CD4-positive, alpha-beta T cell treated with Interleukin-6 for 4 hours (primary cell): ENCODE data around the gene CNPY1.
A peak's percentile ranks its signal among the peaks of the same experiment; 100 is the strongest.

ENCODE experiments used
- DNase-seq: peaks from one replicate; pipeline ENCODE4 v3.0.0-alpha.2; 2020; ENCODE audit warnings: mixed read lengths

CNPY1 gene

DNA sequence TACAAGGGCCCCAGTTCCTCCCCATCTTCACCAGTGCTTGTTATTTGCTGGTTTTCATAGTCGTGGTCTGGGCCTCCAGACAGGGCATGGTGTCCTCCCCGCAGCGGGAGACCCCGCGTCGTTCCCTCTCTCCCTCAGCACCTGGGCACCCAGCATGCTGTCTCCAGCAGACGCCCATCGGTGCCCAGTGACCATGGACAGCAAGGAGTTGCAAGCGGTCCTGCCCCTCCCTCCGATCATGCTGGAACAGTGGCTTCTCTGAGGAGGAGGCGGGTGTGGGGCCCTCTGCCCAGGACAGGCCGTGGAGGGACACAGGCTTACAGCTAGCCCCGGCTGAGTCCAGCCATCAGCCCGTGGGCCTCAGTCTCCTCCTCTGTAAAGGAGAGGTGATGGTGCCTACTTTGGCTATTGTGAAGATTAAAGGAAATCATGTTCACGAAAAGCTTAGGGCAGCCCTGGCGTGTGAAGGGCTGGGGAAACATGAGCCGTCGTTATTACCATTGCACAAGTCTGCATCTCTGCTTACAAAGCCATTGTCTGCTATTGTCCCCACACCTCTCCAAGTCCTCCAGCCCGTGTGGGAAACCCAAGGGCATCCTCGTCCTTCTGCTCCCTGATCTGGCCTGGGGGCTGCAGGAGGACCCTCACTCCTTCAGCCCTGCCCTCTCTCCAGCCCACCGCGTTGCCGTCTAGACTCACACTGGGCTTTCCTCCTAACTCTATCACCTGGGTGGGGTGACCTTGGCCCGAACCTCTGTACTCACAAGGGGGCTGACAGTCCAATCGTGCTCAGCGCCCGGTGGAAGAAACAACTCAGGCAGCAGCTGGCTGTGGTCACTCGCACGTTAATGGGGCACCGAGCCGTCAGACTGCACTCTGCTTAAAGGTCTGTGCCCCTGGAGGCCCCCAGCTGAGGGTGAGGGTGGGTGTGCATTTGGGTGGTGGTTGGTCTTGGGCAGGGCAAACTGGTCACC, 58.6 kb downstream of the CNPY1 start:
- DNase-seq = no peak

DNA sequence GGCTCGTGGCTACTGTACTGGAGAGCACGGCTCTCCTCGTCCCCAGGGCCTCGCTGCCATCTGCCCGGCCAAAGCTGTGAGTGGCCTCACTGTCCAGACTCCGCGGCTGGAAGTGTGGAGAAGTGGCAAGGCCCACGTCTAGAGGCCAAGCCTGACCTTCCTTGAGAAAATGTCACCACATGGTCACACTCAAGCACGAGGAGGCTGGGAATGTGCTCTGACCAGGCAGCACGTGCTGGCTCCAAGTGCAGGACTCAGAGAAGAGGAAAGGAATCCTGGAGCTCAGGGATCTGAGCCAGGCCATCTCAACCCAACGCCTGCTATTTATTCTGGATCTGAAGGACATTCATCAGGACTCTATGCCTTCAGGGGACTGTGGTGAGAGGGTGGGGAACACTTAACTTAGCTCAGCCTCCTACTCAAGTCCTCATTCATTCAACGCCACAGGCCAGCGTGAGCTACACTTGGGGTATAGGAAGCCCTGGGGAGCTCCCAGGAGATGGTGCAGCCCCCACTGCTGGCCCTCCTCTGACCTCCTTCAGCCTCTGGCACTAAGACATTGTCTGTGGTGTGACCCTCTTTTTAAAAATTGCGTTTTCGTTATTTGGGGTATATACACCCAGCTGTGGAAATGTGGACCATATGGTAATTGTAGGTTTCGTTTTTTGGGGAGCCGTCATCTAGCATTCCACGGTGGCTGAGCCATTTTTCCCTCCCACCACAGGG, 59.4 kb downstream of the CNPY1 start:
- DNase-seq = no peak

DNA sequence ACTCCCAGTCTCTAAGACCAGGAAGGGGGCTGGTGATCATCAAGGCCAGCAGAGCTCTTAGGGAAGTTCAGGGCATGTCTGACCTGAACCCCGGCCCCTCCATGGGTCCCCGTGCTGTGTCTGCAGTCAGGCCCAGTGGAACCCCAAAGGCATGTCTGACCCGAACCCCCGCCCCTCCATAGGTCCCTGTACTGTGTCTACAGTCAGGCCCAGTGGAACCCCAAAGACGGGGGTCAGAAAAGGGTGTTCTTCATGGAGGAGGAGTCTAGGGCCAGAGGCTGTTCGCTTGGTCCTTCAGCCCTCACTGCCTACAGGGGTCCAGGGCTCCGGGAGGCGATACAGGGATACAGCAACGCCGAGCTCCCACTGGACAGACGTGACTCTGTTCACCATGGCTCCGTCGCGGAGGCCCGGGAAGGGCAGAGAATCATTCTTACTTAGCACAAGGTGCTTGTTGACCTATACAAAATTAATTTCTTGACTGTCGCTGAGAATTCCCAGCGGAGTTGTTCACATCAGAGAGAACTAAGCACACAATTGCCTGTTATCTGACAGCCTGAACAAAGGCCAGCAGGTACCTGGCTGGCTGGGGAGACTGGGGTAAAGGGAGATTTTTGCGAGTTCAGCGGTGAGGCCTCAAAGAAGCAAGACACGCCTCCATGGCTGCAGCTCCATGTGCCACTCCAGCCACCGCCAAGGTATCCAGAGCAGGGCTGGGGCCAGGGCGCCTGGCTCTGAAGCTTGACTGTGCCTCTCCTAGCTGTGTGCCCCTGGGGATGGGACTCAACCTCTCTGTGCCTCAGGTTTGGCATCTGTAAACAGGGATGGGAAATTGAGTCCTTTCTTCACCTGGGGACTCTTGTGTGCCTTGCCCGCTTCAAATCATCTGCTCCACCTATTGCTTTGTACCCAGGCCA, 61.6 kb downstream of the CNPY1 start:
- no peak for DNase-seq

DNA sequence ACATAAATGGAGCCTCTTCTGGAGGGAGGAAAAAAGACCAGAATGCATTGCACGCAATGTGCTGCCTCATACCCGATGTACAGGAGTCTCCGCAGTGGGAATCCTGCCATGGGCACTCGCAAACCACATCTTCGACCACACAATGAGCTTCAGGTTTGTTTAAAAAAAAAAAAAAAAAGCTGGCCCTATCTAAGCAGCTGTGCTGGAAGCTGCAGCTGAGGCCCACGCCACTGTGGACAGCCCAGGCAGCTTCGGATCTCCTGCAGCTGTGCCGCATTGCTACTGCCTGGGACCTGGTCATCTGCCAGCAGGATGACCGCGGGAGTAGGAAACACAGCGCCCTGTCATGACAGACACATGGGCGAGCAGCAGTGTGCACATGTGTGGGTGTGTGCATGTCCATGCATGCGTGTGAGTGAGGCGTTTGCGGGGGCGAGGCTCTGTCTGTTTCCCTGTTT, 62.5 kb downstream of the CNPY1 start:
- DNase-seq = no peak

DNA sequence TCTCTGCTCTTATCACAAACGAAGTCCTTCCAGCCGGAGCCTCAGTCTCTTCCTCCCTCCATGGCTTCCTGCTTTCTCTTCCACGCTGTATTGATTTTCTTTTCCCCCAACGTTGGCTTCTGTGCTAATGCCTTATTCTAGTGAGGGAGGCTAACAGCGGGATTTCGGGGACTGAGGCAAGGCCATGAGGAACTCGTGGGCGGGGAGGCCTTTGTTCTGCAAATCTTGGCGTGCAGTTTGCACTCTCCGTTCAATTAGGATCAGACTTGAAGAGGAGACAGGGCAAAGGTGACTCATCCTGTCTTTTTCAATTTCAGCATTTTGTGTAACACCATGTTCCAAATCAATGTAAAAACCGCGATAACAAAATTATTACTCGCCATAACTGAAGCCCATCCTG, 63.1 kb downstream of the CNPY1 start:
- no peak for DNase-seq

DNA sequence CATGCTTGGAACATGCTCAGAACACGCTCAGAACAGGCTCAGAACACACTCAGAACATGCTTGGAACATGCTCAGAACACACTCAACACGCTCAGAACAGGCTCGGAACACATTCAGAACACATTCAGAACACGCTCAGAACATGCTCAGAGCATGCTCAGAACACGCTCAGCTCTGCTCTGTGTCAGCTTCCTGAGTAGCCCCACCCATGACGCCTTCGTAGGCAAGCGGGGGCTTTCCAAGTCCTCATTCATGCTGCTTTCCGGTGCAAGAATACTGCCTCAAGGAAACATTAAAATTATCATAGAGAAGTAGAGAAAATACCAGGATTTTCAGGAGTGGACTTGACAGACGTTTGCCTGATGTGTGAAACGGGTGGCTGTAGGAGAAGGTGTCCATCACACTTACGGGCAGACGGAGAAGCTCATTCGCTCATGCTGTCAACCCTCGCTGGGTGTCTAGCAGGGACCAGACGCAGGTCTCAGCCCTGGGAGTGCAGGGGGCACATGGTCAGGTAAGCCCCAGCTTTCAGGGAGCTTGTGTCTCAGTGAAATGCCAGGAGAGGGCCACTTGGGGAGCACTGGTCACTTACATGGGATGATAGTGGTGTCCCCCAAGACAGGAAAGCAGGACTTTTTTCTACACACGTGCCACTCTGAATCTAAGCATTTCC, 63.7 kb downstream of the CNPY1 start:
- DNase-seq = peak; percentile 20

DNA sequence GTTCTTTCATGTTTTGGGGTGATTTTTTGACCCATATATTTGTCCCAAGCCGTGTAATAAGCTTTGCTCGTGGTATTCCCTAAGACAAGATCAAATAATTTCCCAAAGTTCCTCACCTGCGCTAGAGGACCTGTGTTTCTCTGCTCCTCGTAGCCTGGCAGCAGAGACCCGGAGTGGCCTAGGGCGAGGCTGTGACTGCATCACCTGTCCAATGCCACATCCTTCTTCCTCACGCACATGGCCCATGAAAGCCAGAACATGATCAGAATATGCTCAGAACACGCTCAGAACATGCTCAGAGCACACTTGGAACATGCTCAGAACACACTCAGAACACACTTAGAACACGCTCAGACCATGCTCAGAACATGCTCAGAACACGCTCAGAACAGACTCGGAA, 64.6 kb downstream of the CNPY1 start:
- DNase-seq = no peak

DNA sequence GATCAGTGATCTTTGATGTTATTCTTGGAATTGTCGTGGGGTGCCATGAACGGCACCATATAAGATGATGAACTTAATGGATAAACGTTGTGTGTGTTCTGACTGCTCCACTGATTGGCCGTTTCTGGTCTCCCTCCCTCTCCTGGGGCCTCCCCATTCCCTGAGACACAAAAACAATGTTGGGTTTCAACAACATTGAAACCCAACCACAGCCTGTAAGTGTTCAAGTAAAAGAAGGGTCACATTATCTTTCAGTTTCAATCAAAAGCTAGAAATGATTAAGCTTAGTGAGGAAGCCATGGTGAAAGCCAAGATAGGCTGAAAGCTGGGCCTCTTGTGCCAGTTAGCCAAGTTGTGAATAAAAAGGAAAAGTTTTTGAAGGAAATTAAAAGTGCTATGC, 68.9 kb downstream of the CNPY1 start:
- no peak for DNase-seq

DNA sequence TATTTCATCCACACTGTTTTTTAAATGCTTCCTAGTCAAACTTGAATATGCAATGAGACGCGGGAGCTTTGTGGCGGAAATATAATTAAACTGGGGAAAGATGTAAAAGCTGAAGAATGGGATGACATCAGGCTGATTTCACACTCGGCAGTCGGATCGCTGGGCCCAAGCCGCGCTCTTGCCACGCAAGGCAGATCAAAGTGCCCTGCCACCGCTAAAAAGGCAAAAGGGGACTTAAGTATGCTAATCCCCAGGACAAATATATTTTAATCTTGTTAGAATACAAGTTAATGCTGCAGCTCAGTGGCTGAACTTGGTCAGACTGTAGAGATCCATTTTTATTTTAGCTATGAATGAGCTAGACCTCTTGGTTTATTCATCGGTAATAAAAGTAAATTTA, 74.6 kb downstream of the CNPY1 start:
- DNase-seq = no peak

DNA sequence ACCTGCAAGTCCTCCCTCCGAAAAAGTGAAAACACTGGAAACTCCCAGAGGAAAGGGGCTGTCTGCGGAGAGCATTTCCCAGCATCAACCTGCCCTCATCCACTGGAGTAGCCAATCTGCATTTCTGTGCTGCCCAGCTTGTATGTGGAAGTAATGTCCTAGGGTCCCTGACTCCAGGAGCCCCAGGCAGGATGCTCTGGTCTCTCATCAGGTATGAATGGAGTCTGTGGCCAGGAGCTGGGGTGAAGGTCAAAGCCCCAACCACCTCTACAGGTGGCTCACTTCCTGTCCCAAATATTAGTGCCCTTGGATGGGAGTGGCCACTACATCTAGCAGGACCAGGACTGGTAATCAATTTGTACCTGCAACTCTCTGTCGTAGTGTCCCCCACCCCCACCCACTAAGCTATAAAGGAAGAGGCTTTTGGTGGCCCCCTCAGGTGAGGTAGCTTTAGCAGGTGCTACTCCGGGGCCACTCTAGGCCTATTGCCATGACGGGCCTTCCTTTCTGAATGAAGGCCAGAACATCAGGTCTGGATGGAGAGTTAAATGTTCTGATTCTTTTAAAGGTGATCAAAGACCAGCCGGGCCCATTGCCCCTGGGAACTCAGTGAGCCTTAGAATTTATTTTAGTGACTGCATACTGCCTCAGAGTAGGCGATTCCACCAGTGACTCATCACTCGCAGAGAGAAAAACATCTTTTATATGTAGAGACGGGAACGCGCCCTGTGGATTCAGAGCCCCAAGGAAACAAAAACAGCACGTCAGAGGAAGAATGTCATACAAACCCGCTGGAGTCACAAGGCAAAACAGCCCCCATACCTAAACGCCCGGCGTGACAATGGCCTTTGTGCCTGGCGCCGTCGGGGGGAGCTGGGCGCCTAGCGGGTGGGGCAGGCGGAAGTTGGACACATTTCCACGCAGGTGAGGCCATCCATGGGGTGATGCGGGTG, 75.4 kb downstream of the CNPY1 start:
- DNase-seq = no peak

DNA sequence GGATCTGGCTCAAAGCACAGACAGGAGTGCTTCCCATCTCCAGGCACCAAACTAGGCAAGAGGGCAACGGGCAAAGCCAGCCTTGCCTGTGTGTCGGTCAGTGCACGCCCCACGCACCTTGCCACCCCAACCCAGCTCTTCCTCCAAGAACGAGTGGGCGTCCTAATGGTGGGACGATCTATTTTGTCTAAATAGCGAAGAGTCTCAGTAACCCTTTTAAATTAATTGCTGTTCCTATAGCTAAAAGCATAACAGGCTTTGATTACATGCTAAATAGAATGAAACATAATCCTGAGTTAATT, 76.2 kb downstream of the CNPY1 start:
- DNase-seq = no peak

DNA sequence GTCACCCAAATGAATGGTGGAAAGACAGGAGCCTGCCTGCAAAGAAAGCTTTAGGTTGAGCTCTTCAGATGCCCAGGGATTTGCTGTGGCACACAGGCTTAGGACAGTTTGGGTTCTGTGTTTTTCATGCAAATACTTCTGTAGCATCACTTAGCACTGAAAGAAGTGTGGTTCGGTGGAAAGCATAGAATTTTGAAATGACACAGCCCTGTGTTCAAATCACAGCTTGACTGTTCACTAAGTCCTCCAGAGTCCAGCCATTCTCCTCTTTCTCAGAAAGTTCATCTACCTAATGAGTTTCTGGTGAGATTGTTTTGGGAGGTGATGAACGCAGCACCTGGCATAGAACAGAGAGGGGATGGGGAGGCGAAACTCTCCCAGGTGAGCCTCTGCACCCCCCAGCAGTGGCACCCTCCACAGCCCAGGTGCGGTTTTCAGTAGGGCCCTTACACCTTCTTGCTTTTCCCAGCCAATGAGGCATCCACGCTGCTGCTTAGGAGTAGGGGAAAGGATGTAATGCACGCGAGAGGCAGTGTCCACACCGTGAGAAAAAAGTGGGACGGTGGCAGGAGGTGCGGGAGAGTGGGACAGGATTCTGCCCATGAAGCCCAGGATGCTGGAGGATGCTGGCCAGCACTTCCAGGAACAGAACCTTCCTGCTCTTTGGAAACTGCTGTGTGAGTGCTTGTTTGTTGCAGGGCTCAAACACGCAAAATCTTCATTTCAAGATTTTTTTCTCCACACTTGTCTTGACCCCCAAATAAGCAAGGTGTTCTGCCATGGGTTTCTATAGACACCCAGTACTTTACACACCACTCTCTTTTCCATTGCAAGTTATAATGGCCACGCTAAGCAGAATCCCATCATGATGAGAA, 76.8 kb downstream of the CNPY1 start:
- no peak for DNase-seq

DNA sequence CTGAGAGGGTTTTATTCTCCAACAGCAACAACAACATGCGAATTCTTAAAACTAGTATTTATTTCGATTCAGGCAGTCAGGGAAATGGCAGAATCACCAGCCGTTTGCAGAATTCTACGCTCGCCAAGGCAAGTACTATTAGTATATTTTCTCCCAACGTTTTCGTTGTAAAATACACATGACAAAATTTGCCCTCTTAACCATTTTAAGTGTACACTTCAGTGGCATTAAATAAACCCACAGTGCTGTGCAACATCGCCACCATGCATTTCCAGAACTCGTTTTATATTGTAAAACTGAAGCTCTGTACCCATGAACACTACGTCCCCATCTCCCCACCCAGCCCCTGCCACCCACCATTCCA, 77.6 kb downstream of the CNPY1 start:
- no peak for DNase-seq

DNA sequence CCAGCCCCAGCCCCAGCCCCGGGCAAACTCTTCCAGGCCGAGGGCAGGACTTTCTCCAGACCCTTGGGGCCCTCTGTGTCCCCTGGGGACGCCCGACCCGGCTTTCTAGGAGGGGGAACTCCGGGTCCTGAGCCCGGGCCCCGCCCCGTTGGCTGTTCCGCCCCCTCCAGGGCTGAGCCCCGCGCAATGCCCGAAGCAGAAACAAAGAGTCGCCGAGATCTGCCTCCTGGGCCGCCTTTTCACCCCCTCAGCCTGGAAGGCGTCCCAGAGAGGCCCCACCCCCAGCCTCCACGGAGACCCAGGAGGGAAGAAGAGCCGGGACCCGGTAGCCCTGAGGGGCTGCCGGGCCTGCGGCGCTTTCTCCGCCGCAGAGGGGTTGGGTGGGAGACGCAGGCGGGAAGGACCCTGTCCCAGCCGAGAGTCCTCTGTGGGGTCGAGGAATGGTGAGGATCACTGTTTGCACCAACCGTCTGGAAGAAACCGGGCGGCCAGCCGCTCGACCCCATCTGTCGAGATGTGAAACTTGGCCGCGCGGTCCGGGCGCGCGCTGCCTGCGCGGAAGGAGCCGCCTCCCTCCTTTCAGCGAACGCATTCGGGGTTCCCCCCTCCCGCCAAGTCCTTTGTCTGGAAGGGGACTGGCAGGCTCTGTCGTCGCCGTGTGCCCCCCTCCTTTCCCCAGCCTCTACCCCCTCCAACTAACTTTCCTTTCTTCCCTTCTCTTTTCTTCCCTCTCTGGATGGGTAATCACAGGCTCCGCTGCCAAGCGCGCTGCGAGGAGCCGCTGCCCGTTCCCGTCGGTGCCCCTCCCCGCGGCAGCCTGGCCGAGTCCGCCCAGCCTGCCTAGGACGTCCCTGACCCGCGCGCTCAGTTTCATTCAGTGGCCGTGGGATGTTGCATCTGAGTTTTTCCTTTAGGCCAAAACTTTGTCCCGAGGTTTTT, 78.2 kb downstream of the CNPY1 start:
- no peak for DNase-seq

DNA sequence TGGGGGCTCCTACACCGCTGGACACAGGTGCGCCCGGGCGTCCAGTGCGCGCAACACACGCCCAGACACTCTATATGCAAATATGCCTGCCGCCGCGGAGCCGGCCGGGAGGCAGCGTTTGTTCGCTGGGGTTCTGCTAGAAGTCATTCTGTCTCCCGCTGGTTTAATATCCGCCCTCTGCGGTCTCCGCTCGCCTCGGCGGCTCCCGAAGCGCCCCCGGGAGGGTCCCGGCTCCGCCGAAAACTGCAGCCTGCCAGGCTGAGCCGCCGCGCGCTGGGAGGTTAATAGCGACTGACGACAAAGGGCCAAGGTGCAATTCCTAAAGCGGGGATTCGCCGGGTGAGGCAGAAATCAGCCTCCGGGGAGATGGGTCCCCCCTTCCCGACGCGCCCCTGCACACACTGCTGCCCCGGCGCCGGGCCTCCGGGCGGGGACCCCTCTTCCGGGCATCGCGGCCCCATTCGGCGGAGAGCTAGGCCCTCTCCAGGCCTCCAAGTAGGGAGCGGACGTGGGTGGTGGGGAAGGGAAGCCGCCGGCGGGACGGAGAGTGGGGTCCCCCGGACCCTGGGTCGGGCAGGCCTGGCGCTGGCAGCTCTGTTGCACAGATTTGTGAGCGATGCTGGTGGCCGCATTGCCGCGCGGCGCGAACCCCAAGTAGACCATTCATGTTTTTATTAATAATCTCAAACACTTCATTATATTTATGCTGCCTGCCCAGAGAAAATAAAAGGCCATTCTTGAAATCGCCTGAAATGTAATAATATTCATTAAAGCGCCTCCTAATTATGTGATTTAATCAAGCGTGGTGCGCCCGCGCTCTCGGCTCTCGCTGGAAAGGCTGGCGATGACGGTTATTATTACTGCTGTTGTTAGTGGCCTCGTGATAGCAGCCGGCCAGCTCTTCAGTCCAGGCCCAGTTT, 79.3 kb downstream of the CNPY1 start:
- no peak for DNase-seq

DNA sequence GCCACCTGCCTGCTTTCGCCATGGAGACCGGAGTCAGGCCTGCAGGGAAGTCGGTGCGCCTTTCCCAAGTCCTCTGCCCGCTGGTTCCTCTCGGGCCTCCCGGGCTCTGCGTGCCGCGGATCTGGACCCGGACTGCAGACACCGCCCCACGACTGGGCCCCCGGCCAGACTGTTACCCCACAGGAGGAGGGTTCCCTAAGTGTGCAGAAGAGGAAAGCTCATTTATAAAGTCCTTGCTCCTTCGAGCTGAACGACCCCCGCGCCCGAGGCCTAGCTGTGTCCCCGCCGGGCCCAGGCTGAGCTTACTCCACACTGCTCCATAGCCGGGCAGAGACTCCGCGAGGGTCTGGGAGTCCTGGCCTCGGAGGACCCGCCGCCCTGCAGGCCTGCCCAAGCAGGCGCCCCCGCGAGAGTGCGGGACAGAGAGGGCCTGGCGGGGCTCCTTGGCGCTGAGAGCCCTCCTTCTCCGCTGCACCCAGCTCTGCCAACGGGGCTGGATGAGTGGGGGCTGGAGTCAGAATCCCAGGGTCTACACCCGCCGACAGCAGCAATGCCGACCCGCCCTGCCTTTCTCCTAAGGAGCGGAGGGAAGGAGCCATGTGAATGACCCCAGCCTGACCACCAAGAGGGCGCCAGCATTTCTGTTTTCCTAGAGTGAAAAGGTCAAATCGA, 80.1 kb downstream of the CNPY1 start:
- no peak for DNase-seq

DNA sequence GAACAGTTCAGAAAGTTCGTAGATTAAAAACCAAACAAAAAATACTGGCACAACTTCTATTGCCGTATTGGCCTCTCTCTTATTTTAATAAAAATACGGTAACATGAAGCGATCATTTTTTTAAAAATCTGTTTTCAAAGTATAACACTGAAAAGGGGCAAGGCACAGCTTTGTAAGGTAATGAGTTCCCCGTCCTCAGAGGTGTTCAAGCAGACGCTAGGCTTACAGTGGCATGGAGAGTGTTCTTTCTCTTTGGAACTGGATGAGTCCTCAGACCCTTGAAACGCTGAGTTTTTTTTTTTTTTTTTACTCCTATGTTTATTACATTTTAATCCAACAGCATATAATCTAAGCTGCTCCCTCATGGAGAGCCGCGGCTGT, 80.6 kb downstream of the CNPY1 start:
- DNase-seq = no peak
